GM10847 (cell line): ENCODE measurements around the gene ANXA11.

Experiments
- POLR2A ChIP-seq: IDR thresholded peaks from 2 replicates; pipeline ENCODE4 v1.6.1; 2011; ENCODE audit not compliant: insufficient read length; ENCODE audit errors: extremely low read depth

ANXA11 gene

GRCh38 chr10:80150172-80150571 lies 55.2 kb downstream of the ANXA11 start:
- TF ChIP-seq POLR2A, result no peak

- no peak for TF ChIP-seq POLR2A
Observed at GRCh38 chr10:80149123-80149522, 56.2 kb downstream of the ANXA11 start.

GRCh38 chr10:80148166-80148805 lies 57.1 kb downstream of the ANXA11 start:
- no peak for TF ChIP-seq POLR2A

- TF ChIP-seq POLR2A, result no peak
Observed at GRCh38 chr10:80146918-80147317, 58.4 kb downstream of the ANXA11 start.

- TF ChIP-seq POLR2A, result no peak
Observed at GRCh38 chr10:80144696-80145131, 60.6 kb downstream of the ANXA11 start.

GRCh38 chr10:80144067-80144695 lies 61.2 kb downstream of the ANXA11 start:
- TF ChIP-seq POLR2A, result no peak

- no peak for TF ChIP-seq POLR2A
Observed at GRCh38 chr10:80141696-80142460, 63.5 kb downstream of the ANXA11 start.

GRCh38 chr10:80140251-80140650 lies 65.1 kb downstream of the ANXA11 start:
- TF ChIP-seq POLR2A, result no peak

- TF ChIP-seq POLR2A, result no peak
Observed at GRCh38 chr10:80139265-80139664, 66.1 kb downstream of the ANXA11 start.

- no peak for TF ChIP-seq POLR2A
Observed at GRCh38 chr10:80137920-80138319, 67.4 kb downstream of the ANXA11 start.

GRCh38 chr10:80137031-80137862 lies 68.1 kb downstream of the ANXA11 start:
- TF ChIP-seq POLR2A, result no peak

GRCh38 chr10:80136134-80136571 lies 69.2 kb downstream of the ANXA11 start:
- no peak for TF ChIP-seq POLR2A

GRCh38 chr10:80133206-80133605 lies 72.1 kb downstream of the ANXA11 start:
- no peak for TF ChIP-seq POLR2A

GRCh38 chr10:80132299-80133139 lies 72.8 kb downstream of the ANXA11 start, which contains the start of gene PLAC9:
TSS of gene PLAC9 (plus strand) at chr10:80132730. CDS start at chr10:80132763, 33 bp downstream.
- TF ChIP-seq POLR2A, result no peak

GRCh38 chr10:80131499-80131901 lies 73.8 kb downstream of the ANXA11 start:
- TF ChIP-seq POLR2A, result no peak

- no peak for TF ChIP-seq POLR2A
Observed at GRCh38 chr10:80126876-80127275, 78.5 kb downstream of the ANXA11 start.
